Liver (tissue), 9 donors: ENCODE measurements around the gene TMEM269. TPM values are rescaled to one million over a fixed set of nuclear protein-coding genes. Genes with fewer than 3 reads are reported as not detected.

ENCODE experiments used
- DNase-seq: peaks from one replicate; pipeline ENCODE4 v3.0.0-alpha.2; 2017; ENCODE audit warnings: low spot score
- H3K27ac ChIP-seq, 2 donors: one replicate each; pipeline ENCODE4 v1.7.0; 2013; ENCODE audit warnings: inconsistent platforms in 2 of 2, low read length in 2 of 2, control low read depth in 1 of 2, low read depth in 1 of 2, mild to moderate bottlenecking in 1 of 2
- H3K27me3 ChIP-seq, 4 donors: one replicate each; pipeline versions ENCODE4 v1.6.1 to v1.7.0; 2013; ENCODE audit warnings: low read length in 3 of 4, inconsistent platforms in 1 of 4, mild to moderate bottlenecking in 1 of 4, moderate library complexity in 1 of 4; ENCODE audit not compliant: control insufficient read depth in 4 of 4, insufficient read depth in 4 of 4
- H3K36me3 ChIP-seq, 4 donors: one replicate each; pipeline versions ENCODE4 v1.6.1 to v1.7.0; 2013; ENCODE audit warnings: low read length in 3 of 4, mild to moderate bottlenecking in 3 of 4, low read depth in 1 of 4, moderate library complexity in 1 of 4; ENCODE audit not compliant: control insufficient read depth in 4 of 4, insufficient read depth in 3 of 4
- H3K4me1 ChIP-seq, 4 donors: one replicate each; pipeline versions ENCODE4 v1.6.1 to v1.7.0; 2013; ENCODE audit warnings: low read length in 3 of 4, mild to moderate bottlenecking in 3 of 4, moderate library complexity in 1 of 4; ENCODE audit not compliant: control insufficient read depth in 4 of 4, insufficient read depth in 4 of 4
- H3K4me3 ChIP-seq, 3 donors: one replicate each; pipeline versions ENCODE4 v1.6.1 to v1.7.0; 2013; ENCODE audit warnings: low read length in 3 of 3, control low read depth in 1 of 3, low read depth in 1 of 3, mild to moderate bottlenecking in 1 of 3
- H3K9ac ChIP-seq, 2 donors: one replicate each; pipeline ENCODE4 v1.7.0; 2013; ENCODE audit warnings: low read length in 2 of 2, mild to moderate bottlenecking in 2 of 2, moderate library complexity in 2 of 2, control low read depth in 1 of 2, low read depth in 1 of 2
- H3K9me3 ChIP-seq, 4 donors: one replicate each; pipeline versions ENCODE4 v1.6.1 to v1.7.0; 2013; ENCODE audit warnings: low read length in 3 of 4; ENCODE audit not compliant: control insufficient read depth in 4 of 4
- EGR1 ChIP-seq, 2 donors: IDR thresholded peaks; 2 replicates each; pipeline ENCODE4 v1.6.1; 2016 to 2018; ENCODE audit warnings: antibody characterized with exemption in 2 of 2, low read depth in 2 of 2
- FOXA1 ChIP-seq: IDR thresholded peaks from 2 replicates; pipeline ENCODE4 v1.6.1; 2016; ENCODE audit warnings: antibody characterized with exemption
- FOXA2 ChIP-seq: IDR thresholded peaks from 2 replicates; pipeline ENCODE4 v1.6.1; 2016; ENCODE audit warnings: antibody characterized with exemption
- GABPA ChIP-seq, 2 donors: IDR thresholded peaks in 1 of 2; conservative IDR thresholded peaks in 1 of 2; 2 replicates each; pipeline ENCODE4 v1.6.1; 2016; ENCODE audit warnings: antibody characterized with exemption in 2 of 2, mild to moderate bottlenecking in 1 of 2, moderate library complexity in 1 of 2
- HNF4A ChIP-seq, 2 donors: conservative IDR thresholded peaks; 2 replicates each; pipeline ENCODE4 v1.6.1; 2016; ENCODE audit warnings: antibody characterized with exemption in 2 of 2, mild to moderate bottlenecking in 2 of 2
- HNF4G ChIP-seq: IDR thresholded peaks from 2 replicates; pipeline ENCODE4 v1.6.1; 2016; ENCODE audit warnings: antibody characterized with exemption
- JUND ChIP-seq, 2 donors: IDR thresholded peaks; 2 replicates each; pipeline ENCODE4 v1.6.1; 2016; ENCODE audit warnings: antibody characterized with exemption in 2 of 2
- NR2F2 ChIP-seq: IDR thresholded peaks from 2 replicates; pipeline ENCODE4 v1.6.1; 2016; ENCODE audit warnings: antibody characterized with exemption
- RAD21 ChIP-seq, 2 donors: IDR thresholded peaks; 2 replicates each; pipeline ENCODE4 v1.6.1; 2016; ENCODE audit warnings: antibody characterized with exemption in 2 of 2, mild to moderate bottlenecking in 2 of 2
- RXRA ChIP-seq, 2 donors: IDR thresholded peaks; 2 replicates each; pipeline ENCODE4 v1.6.1; 2017 to 2018; ENCODE audit warnings: antibody characterized with exemption in 2 of 2, mild to moderate bottlenecking in 1 of 2
- SP1 ChIP-seq: IDR thresholded peaks from 2 replicates; pipeline ENCODE4 v1.6.1; 2018; ENCODE audit warnings: antibody characterized with exemption, mild to moderate bottlenecking
- TAF1 ChIP-seq: conservative IDR thresholded peaks from 2 replicates; pipeline ENCODE4 v1.6.1; 2016; ENCODE audit warnings: antibody characterized with exemption, mild to moderate bottlenecking
- YY1 ChIP-seq: IDR thresholded peaks from 2 replicates; pipeline ENCODE4 v1.6.1; 2016; ENCODE audit warnings: antibody characterized with exemption, mild to moderate bottlenecking
- WGBS: extraction: QIAGEN DNeasy Blood & Tissue Kit; methylation state at CpG from one replicate; pipeline ENCODE4 v1.1.7; 2013; 5-methylcytosine and 5-hydroxymethylcytosine counted together
- polyA plus RNA-seq, 2 donors: library from polyadenylated mRNA; stranded (reverse) in 1 of 2; unstranded in 1 of 2; fragments of 200-250 nt in 1 of 2; fragments of >200 nt in 1 of 2; fragmentation: Nextera tagmentation in 1 of 2; extraction: Ambion mirVana in 1 of 2; gene quantifications; one replicate each; pipeline versions ENCODE4 v1.2.1 to v1.2.3, GENCODE V29; 2013 to 2015
- total RNA-seq, 2 donors: library from RNA; depleted of rRNA; stranded (reverse); fragments of >200 nt; gene quantifications; one replicate each; pipeline ENCODE4 v1.2.3, GENCODE V29; 2014
- TF ChIP-seq, protein P1 (sequence below): IDR thresholded peaks from 2 replicates; pipeline ENCODE4 v1.6.1; 2016; ENCODE audit warnings: antibody characterized with exemption
- TF ChIP-seq, protein P2 (sequence below): IDR thresholded peaks from 2 replicates; pipeline ENCODE4 v1.6.1; 2016; ENCODE audit warnings: antibody characterized with exemption, mild to moderate bottlenecking
- TF ChIP-seq, protein P3 (sequence below): IDR thresholded peaks from 2 replicates; pipeline ENCODE4 v1.6.1; 2016; ENCODE audit warnings: antibody characterized with exemption
- TF ChIP-seq, protein P4 (sequence below): fragments of 150-350 bp; IDR thresholded peaks from 2 replicates; pipeline ENCODE4 v1.5.1; 2017; ENCODE audit warnings: improper control_type of control experiment, low read depth, low read length; ENCODE audit not compliant: missing input control
- TF ChIP-seq, protein P5 (sequence below): IDR thresholded peaks from 2 replicates; pipeline ENCODE4 v1.6.1; 2016; ENCODE audit warnings: antibody characterized with exemption
- donor health status: healthy.
- donor health status: healthy.
- donor health status: healthy.
- donor health status: healthy.
- donor health status: healthy.

The TMEM269 gene
- total and polyA plus RNA-seq, 4 donors: 0.05 to 0.08 TPM; not detected in 2

DNA sequence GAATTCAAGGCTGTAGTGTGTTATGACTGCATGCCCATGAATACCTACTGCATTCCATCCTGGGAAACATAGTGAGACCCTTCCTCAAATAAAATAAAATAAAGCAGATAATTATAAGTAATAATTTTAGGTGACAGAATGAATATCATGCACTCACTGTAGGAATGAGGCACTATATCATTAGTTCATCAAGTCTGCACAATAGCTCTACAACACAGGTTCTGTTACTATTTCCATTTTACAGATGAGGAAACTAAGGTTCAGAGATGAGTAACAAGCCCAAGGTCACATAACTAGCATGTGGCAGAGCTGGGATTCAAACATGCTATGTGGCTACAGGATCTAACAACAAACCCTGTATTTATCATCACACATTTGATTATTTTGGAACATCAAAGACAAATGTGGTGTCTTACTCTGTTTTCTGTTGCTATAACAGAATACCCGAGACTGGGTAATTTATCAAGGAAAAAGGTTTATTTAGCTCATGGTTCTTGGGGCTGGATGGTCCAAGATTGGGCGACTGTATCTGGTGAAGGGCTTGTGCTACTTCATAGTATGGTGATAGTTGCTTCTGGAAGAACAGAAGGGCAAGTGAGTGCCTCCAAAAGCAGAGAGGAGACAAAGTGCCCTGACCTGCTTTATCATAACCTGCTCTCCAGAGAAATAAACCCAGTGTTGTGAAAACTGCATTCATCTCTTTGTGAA lies 56.8 kb downstream of the TMEM269 start (continued):
- TF ChIP-seq, protein P1, sequence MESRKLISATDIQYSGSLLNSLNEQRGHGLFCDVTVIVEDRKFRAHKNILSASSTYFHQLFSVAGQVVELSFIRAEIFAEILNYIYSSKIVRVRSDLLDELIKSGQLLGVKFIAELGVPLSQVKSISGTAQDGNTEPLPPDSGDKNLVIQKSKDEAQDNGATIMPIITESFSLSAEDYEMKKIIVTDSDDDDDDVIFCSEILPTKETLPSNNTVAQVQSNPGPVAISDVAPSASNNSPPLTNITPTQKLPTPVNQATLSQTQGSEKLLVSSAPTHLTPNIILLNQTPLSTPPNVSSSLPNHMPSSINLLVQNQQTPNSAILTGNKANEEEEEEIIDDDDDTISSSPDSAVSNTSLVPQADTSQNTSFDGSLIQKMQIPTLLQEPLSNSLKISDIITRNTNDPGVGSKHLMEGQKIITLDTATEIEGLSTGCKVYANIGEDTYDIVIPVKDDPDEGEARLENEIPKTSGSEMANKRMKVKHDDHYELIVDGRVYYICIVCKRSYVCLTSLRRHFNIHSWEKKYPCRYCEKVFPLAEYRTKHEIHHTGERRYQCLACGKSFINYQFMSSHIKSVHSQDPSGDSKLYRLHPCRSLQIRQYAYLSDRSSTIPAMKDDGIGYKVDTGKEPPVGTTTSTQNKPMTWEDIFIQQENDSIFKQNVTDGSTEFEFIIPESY: no peak
- no peak for TF ChIP-seq SP1

DNA sequence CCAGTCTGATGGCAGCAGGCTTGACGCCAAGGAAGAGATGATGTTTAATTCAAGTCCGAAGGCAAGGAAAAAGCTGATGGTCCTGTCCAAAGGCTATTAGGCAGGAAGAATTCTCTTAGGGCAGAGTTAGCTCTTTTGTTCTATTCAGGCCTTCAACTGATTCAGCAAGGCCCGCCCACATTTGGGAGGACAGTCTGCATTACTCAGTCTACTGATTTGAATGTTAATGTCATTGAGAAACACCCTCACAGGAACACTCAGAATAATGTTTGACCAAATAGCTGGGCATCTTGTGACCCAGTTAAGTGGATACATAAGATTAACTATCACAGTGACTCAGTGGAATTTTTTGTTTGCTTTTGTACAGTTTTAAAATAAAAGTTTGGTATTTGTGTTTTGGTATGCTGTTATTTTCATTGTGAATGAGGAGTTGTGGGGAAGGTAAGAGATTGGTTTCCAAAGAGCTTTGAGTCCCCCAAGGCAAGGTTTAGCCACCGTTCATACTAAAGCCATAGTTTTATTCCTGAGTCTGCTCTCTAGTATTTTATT lies 59.9 kb downstream of the TMEM269 start:
- Histone ChIP-seq H3K4me3 (no peak overlapping the region), H3K4me1 (peaks cover 0 to 20% (median 17%) of the 10 kb centered on the region in 4 donors), H3K27me3 (no peaks in the 10 kb centered on the region), H3K27ac (no peak overlapping the region), H3K36me3 (peaks cover 1 to 19% (median 11%) of the 10 kb centered on the region in 4 donors), H3K9me3 (no peaks in the 10 kb centered on the region), H3K9ac (no peak overlapping the region)
- no peak for DNase-seq
- TF ChIP-seq RAD21 (IDR thresholded peaks at IDR 0.05) (no peak), SP1 (no peak), YY1 (no peak), EGR1 (IDR thresholded peaks at IDR 0.05; ENCODE audit: low read depth in 2 of 2) (no peak), HNF4G (no peak), HNF4A (conservative IDR thresholded peaks at IDR 0.05) (no peak), GABPA (IDR thresholded peaks at IDR 0.05 in 1 of 2, conservative IDR thresholded peaks at IDR 0.05 in 1 of 2) (no peak), JUND (IDR thresholded peaks at IDR 0.05) (no peak), FOXA1 (no peak), FOXA2 (no peak), RXRA (IDR thresholded peaks at IDR 0.05) (no peak), TAF1 (no peak), NR2F2 (no peak)
- TF ChIP-seq, protein P2, sequence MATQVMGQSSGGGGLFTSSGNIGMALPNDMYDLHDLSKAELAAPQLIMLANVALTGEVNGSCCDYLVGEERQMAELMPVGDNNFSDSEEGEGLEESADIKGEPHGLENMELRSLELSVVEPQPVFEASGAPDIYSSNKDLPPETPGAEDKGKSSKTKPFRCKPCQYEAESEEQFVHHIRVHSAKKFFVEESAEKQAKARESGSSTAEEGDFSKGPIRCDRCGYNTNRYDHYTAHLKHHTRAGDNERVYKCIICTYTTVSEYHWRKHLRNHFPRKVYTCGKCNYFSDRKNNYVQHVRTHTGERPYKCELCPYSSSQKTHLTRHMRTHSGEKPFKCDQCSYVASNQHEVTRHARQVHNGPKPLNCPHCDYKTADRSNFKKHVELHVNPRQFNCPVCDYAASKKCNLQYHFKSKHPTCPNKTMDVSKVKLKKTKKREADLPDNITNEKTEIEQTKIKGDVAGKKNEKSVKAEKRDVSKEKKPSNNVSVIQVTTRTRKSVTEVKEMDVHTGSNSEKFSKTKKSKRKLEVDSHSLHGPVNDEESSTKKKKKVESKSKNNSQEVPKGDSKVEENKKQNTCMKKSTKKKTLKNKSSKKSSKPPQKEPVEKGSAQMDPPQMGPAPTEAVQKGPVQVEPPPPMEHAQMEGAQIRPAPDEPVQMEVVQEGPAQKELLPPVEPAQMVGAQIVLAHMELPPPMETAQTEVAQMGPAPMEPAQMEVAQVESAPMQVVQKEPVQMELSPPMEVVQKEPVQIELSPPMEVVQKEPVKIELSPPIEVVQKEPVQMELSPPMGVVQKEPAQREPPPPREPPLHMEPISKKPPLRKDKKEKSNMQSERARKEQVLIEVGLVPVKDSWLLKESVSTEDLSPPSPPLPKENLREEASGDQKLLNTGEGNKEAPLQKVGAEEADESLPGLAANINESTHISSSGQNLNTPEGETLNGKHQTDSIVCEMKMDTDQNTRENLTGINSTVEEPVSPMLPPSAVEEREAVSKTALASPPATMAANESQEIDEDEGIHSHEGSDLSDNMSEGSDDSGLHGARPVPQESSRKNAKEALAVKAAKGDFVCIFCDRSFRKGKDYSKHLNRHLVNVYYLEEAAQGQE: no peak
- TF ChIP-seq, protein P3, sequence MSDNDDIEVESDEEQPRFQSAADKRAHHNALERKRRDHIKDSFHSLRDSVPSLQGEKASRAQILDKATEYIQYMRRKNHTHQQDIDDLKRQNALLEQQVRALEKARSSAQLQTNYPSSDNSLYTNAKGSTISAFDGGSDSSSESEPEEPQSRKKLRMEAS: no peak
- TF ChIP-seq, protein P4, sequence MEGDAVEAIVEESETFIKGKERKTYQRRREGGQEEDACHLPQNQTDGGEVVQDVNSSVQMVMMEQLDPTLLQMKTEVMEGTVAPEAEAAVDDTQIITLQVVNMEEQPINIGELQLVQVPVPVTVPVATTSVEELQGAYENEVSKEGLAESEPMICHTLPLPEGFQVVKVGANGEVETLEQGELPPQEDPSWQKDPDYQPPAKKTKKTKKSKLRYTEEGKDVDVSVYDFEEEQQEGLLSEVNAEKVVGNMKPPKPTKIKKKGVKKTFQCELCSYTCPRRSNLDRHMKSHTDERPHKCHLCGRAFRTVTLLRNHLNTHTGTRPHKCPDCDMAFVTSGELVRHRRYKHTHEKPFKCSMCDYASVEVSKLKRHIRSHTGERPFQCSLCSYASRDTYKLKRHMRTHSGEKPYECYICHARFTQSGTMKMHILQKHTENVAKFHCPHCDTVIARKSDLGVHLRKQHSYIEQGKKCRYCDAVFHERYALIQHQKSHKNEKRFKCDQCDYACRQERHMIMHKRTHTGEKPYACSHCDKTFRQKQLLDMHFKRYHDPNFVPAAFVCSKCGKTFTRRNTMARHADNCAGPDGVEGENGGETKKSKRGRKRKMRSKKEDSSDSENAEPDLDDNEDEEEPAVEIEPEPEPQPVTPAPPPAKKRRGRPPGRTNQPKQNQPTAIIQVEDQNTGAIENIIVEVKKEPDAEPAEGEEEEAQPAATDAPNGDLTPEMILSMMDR: no peak
- TF ChIP-seq, protein P1: no peak
- TF ChIP-seq, protein P5, sequence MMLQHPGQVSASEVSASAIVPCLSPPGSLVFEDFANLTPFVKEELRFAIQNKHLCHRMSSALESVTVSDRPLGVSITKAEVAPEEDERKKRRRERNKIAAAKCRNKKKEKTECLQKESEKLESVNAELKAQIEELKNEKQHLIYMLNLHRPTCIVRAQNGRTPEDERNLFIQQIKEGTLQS: no peak
- 95% methylated on average over 4 of the region's 4 CpGs for WGBS
